Upper lobe of left lung (tissue), 6 donors: ENCODE results near the gene GPR68. TPM values are rescaled to one million over a fixed set of nuclear protein-coding genes. Genes with fewer than 3 reads are reported as not detected.

Experiments used
- ATAC-seq, 2 donors: fragments of 200-7000 bp; cut with Tn5 transposase; one replicate each; pipeline ENCODE4 v1.9.1; 2022; ENCODE audit warnings: mild to moderate bottlenecking in 2 of 2, moderate library complexity in 2 of 2; ENCODE audit not compliant: low FRiP score in 2 of 2
- DNase-seq, 2 donors: peaks; one replicate each; pipeline ENCODE4 v3.0.0-alpha.2; 2019 to 2020
- H3K27ac ChIP-seq, 4 donors: fragments of 200-600 bp; sonication (generic); one replicate each; pipeline ENCODE4 v1.5.1; 2016 to 2019
- H3K27me3 ChIP-seq, 4 donors: fragments of 200-600 bp; sonication (generic); one replicate each; pipeline ENCODE4 v1.5.1; 2017 to 2019
- H3K36me3 ChIP-seq, 4 donors: fragments of 200-600 bp; sonication (generic); one replicate each; pipeline ENCODE4 v1.5.1; 2016 to 2019
- H3K4me1 ChIP-seq, 4 donors: fragments of 200-600 bp; sonication (generic); one replicate each; pipeline ENCODE4 v1.5.1; 2018 to 2019
- H3K4me3 ChIP-seq, 4 donors: fragments of 200-600 bp; sonication (generic); one replicate each; pipeline ENCODE4 v1.5.1; 2017 to 2019; ENCODE audit warnings: mild to moderate bottlenecking in 2 of 4, moderate library complexity in 1 of 4
- H3K9me3 ChIP-seq, 4 donors: fragments of 200-600 bp; sonication (generic); one replicate each; pipeline ENCODE4 v1.5.1; 2018 to 2019
- CTCF ChIP-seq, 6 experiments: fragments of 450-650 bp in 4 of 6; fragments of 200-600 bp in 2 of 6; sonication (generic) in 2 of 6; IDR thresholded peaks; one replicate each; pipeline ENCODE4 v1.5.1; 2016 to 2019; ENCODE audit warnings: antibody characterized with exemption in 6 of 6
- EP300 ChIP-seq, 4 donors: sonication (generic); formaldehyde crosslinking; IDR thresholded peaks; one replicate each; pipeline ENCODE4 v1.5.1; 2017; ENCODE audit warnings: antibody characterized with exemption in 4 of 4, control low read depth in 2 of 4
- POLR2A ChIP-seq, 4 donors: fragments of 450-650 bp; IDR thresholded peaks; one replicate each; pipeline ENCODE4 v1.5.1; 2016 to 2017; ENCODE audit warnings: antibody characterized with exemption in 4 of 4, mild to moderate bottlenecking in 2 of 4
- POLR2AphosphoS5 ChIP-seq, 2 donors: sonication (generic); formaldehyde crosslinking; IDR thresholded peaks; one replicate each; pipeline ENCODE4 v1.5.1; 2017; ENCODE audit warnings: antibody characterized with exemption in 2 of 2
- WGBS, 2 donors: methylation state at CpG; one replicate each; pipeline ENCODE4 v1.1.5; 2017 to 2018; 5-methylcytosine and 5-hydroxymethylcytosine counted together
- total RNA-seq, 6 donors: library from RNA; depleted of rRNA in 4 of 6; stranded (reverse); fragments of >200 nt in 4 of 6; gene quantifications; one replicate each; pipeline versions ENCODE4 v1.1.0 to v1.2.1, GENCODE V29; 2016 to 2021
- donor health status: DM: no; HTN: no; CAD: no; lungs with moderate emphysema.
- donor health status: DM: no; HTN: yes; CAD: no; lungs with severe emphysema.

The GPR68 gene
- total RNA-seq, 6 donors from 2014 or later: 1.2 to 8.4 (median 3.3) TPM

GRCh38 chr14:91241863-91242262 is 2.6 kb downstream of the GPR68 start:
- Histone ChIP-seq H3K27me3 (no peaks in the 10 kb centered on the region), H3K9me3 (no peaks in the 10 kb centered on the region), H3K36me3 (no peaks in the 10 kb centered on the region), H3K4me1 (peaks cover 21 to 46% (median 36%) of the 10 kb centered on the region in 4 donors), H3K4me3 (peak overlapping the region in 2 of 4 donors; percentile 6 to 24), H3K27ac (peak overlapping the region in 2 of 4 donors; percentile 73 to 76)
- TF ChIP-seq POLR2A (IDR thresholded peaks at IDR 0.05) (peak in 1 of 4 donors; percentile 37), CTCF (IDR thresholded peaks at IDR 0.05) (no peak)
- DNase-seq: no peak
- 39 to 61% methylated on average over 7 of the region's 7 CpGs for WGBS, 2 donors
- ATAC-seq: no peak

GRCh38 chr14:91238661-91239060 is 5.8 kb downstream of the GPR68 start:
- Histone ChIP-seq H3K27ac (no peak overlapping the region), H3K9me3 (no peaks in the 10 kb centered on the region)

GRCh38 chr14:91238085-91238484 is 6.4 kb downstream of the GPR68 start:
- ATAC-seq (no peak), DNase-seq (no peak)
- no peak overlapping the region for H3K4me3 ChIP-seq
- H3K27ac ChIP-seq: no peak overlapping the region
- peaks cover 6 to 26% (median 16%) of the 10 kb centered on the region in 4 donors for H3K4me1 ChIP-seq
- TF ChIP-seq POLR2AphosphoS5 (IDR thresholded peaks at IDR 0.05) (no peak), CTCF (IDR thresholded peaks at IDR 0.05) (no peak), POLR2A (IDR thresholded peaks at IDR 0.05) (no peak), EP300 (IDR thresholded peaks at IDR 0.05) (no peak)
- whole genome bisulfite sequencing, 2 donors: 64 to 86% methylated on average over 4 of the region's 4 CpGs
- H3K36me3 ChIP-seq: peaks cover 0 to 8% (median 0%) of the 10 kb centered on the region in 4 donors
- H3K27me3 ChIP-seq: no peaks in the 10 kb centered on the region
- H3K9me3 ChIP-seq: no peaks in the 10 kb centered on the region

More at GRCh38 chr14:91238661-91239060, 5.8 kb downstream of the GPR68 start:
- Histone ChIP-seq H3K4me1 (peaks cover 11 to 27% (median 20%) of the 10 kb centered on the region in 4 donors), H3K4me3 (no peak overlapping the region), H3K36me3 (peaks cover 0 to 8% (median 0%) of the 10 kb centered on the region in 4 donors), H3K27me3 (no peaks in the 10 kb centered on the region)
- 67 to 80% methylated on average over 8 of the region's 8 CpGs for WGBS, 2 donors
- TF ChIP-seq POLR2AphosphoS5 (IDR thresholded peaks at IDR 0.05): no peak
- no peak for TF ChIP-seq EP300 (IDR thresholded peaks at IDR 0.05)
- no peak for TF ChIP-seq CTCF (IDR thresholded peaks at IDR 0.05)
- no peak for TF ChIP-seq POLR2A (IDR thresholded peaks at IDR 0.05)
- DNase-seq (no peak), ATAC-seq (no peak)

- WGBS, 2 donors: 86 to 95% methylated on average over 7 of the region's 7 CpGs
- TF ChIP-seq POLR2A (IDR thresholded peaks at IDR 0.05) (no peak), EP300 (IDR thresholded peaks at IDR 0.05) (no peak), POLR2AphosphoS5 (IDR thresholded peaks at IDR 0.05) (no peak), CTCF (IDR thresholded peaks at IDR 0.05) (no peak)
These were observed 7.3 kb downstream of the GPR68 start for GRCh38 chr14:91237219-91237618.

GRCh38 chr14:91235841-91236240 is 8.7 kb downstream of the GPR68 start:
- no peak for DNase-seq
- Histone ChIP-seq H3K36me3 (peaks cover 0 to 8% (median 0%) of the 10 kb centered on the region in 4 donors), H3K27me3 (no peaks in the 10 kb centered on the region), H3K4me1 (peaks cover 13 to 32% (median 26%) of the 10 kb centered on the region in 4 donors), H3K9me3 (peaks cover 0 to 5% (median 0%) of the 10 kb centered on the region in 4 donors), H3K4me3 (no peak overlapping the region), H3K27ac (no peak overlapping the region)
- WGBS, 2 donors: 91 to 98% methylated on average over 7 of the region's 7 CpGs
- ATAC-seq: no peak
- no peak for TF ChIP-seq EP300 (IDR thresholded peaks at IDR 0.05)
- TF ChIP-seq POLR2AphosphoS5 (IDR thresholded peaks at IDR 0.05): no peak
- TF ChIP-seq CTCF (IDR thresholded peaks at IDR 0.05): no peak
- TF ChIP-seq POLR2A (IDR thresholded peaks at IDR 0.05): no peak

More at GRCh38 chr14:91237219-91237618, 7.3 kb downstream of the GPR68 start:
- H3K9me3 ChIP-seq: no peaks in the 10 kb centered on the region
- no peaks in the 10 kb centered on the region for H3K27me3 ChIP-seq
- no peak overlapping the region for H3K4me3 ChIP-seq
- ATAC-seq (no peak), DNase-seq (no peak)
- H3K36me3 ChIP-seq: peaks cover 0 to 8% (median 0%) of the 10 kb centered on the region in 4 donors
- peaks cover 9 to 27% (median 18%) of the 10 kb centered on the region in 4 donors for H3K4me1 ChIP-seq
- H3K27ac ChIP-seq: no peak overlapping the region
